HG03442 (cell line): ENCODE data around the gene ZDHHC11B.
"Not testable (repeated sequence)": the region's sequence is repeated elsewhere in the genome, so short reads cannot be mapped to it uniquely, and the experiment has no call there.

ENCODE experiments used
- ATAC-seq: cut with Tn5 transposase; IDR thresholded peaks from one replicate; pipeline ENCODE4 v1.9.1; 2021; ENCODE audit warnings: mild to moderate bottlenecking, moderate library complexity; ENCODE audit not compliant: unreplicated experiment

The ZDHHC11B gene

DNA sequence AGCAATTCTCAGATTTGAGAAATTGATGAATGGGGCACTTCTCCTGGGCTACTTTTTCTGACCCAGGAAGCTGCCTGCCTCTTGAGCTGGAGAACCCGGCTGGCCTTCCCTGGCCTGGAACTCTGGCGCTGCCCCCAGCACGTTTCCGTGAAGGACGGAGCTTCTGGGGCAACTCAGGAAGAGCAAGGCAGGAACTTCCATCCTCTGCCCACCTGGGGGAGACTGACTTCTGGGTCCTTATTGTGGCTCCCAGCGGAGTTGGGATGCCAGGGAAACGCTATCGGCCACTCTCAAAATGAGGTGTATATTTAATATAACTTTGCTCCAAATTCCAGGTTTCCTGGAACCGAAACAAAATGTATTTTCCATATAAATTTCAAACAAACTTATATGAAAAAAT lies 57.4 kb downstream of the ZDHHC11B start:
- not testable (repeated sequence) for ATAC-seq

DNA sequence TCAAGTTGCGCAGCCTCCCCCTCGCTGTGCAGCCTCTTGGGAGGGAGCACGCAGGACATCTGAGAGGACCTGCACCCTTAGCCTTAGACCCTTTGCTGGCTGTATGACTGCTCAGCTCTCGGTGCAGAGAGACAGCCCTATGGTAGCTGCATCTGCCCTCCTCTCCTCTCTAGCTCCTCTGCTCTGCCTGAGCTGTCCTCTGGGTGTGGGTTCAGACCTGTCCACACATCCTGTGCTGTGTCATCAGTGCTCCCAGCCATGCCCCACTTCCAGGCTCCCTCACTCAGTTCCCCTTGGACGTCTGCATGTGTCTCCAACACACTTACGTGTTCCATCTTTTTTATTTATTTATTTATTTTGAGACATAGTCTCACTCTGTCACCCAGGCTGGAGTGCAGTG lies 60.7 kb downstream of the ZDHHC11B start:
- not testable (repeated sequence) for ATAC-seq

DNA sequence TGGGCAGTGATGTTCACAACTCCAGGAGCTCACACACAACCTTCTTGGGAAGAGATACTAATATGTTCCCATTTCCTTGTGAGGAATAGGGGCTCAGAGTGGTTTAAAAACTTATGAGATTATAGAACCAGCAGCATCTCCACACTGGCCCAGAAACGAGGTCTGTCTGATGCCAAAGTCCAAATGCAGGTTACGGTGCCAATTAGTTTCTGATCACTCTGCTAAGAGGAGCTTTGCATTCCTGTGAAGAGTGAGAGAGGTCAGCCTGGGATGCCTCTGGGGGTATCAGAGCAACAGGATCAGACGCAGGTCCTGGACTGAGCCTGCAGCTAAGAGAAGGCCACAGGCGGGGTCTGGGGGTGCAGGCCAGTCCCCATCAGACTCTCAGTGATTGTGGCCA lies 61.2 kb downstream of the ZDHHC11B start:
- ATAC-seq: not testable (repeated sequence)

DNA sequence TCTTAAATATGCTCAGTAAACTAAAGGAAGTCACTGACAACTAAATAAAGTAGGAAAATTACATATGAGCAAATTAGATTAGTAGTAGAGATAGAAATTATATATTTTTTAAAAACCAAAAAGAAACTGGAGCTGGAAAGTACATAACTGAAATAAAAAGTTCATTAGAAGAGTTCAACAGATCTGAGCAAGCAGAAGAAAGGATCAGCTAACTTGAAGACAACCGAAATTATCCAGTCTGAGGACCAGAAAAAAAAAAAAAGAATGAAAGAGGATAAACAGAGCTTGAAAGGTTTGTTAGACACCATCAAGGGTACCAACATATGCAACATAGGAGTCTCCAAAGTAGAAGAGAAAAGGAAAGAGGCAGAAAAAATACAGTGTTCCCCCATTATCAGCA lies 65.2 kb downstream of the ZDHHC11B start:
- ATAC-seq: not testable (repeated sequence)

DNA sequence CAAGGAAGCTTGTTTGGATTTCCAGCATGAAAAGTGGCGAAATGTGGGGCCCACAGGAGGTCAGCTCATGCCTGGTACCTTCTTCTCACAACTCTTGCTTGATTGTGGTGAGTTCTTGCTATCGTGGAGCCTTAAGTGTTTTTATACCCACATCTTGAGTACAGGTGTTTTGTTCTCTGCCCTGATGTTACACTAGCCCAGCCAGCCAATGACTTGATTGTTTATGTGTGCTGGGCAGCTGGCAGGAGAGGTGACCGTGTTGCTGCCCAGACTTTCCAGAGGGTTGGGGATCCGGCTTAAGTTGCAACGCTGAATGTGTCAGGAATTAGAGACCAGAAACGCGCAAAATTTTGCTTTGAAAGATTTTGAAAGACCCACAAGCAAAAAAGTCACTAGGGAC lies 67.4 kb downstream of the ZDHHC11B start:
- ATAC-seq: no peak

DNA sequence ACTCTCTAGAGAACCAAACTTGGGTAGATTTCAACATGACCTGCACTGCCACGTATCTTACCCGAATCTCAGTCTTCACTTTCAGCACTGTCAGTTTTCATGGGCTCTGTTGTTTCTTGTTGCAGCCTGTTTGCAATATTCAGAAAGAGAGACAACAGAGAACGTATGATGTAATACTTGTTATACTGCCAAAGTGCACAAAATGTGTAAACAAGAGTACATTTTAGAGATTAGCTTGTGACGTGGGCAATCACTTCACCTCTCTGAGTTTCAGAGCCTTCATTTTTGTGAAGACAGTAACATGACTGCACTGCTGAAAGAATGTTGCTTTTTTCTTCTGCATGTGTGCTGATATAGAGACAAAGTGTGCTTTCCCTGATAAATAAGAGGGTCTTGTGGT lies 67.8 kb downstream of the ZDHHC11B start:
- not testable (repeated sequence) for ATAC-seq

DNA sequence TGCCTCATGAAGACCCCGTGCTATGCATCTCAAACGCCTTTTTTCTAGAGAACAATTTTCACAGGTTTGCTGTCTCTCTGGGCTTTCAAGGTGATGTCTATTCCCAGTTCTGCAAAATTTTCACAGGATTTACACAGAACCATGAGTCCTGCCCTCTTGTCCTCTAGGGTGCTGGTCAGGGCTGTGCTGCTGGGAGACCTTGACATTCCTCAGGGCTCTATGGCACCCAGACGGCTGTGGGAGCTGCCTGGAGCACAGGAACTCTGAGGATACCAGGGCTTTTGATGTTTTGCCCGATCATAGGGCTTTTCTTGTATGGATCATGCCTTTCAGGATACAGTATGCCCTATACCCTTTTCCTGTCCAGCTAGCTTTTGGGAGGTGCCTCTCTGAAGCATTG lies 68.9 kb downstream of the ZDHHC11B start:
- not testable (repeated sequence) for ATAC-seq

DNA sequence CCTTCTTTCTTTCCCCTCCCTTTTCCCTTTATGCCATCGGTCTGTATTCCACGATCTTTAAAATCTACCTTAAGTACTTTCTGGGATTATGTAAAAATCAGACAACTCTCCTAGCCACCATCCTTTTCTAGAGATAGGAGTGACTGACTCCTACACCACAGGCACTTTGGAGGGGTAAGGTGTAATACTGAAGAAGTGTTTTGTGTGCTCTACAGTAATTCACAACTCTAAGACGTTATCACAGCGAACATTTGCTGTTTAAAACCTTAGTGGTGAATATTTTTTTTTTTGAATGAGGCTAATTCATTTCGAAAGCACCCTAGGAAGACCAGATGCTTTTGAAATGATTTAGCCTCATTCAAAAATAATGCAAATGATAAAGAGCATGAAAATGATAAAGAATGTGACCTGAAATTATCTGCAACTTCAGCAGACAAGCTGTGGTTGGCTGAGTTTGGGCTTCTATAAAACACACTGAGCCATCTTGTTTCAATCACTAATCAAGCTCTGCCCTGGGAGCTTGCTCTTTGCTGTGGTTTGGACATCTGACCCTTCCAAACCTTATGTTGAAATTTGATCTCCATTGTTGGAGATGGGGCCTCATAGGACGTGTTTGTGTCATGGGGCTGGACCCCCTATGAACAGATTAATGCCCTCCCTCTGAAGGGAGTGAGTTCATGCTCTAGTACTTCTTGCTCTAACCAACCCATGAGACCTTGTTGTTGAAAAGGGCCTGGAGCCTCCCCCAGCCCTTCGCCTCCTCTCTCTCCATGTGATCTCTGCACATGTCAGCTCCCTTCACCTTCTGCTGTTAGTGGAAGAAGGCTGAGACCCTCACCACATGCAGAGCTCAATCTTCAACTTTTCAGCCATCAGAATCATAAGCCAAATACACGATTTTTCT lies 70.1 kb downstream of the ZDHHC11B start:
- not testable (repeated sequence) for ATAC-seq

DNA sequence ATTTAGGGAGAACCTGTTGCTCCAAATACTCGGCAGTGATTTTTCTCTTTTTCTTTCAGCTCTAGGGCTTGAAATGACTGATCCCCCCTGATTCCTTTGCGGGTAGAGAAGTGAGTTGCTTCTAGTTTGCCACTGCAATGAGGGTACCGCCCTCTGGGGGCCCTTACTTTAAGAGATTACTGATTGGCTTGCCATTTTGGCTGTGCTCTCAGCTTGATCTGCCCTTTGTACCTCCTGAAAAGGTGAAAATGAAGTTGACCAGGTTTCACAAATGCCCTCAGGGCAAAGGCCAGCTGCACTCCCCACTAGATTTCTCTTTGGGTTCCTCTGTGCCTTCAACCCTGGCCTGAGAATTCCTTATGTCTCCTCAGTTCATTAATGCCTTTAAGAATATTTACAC lies 70.8 kb downstream of the ZDHHC11B start:
- not testable (repeated sequence) for ATAC-seq

DNA sequence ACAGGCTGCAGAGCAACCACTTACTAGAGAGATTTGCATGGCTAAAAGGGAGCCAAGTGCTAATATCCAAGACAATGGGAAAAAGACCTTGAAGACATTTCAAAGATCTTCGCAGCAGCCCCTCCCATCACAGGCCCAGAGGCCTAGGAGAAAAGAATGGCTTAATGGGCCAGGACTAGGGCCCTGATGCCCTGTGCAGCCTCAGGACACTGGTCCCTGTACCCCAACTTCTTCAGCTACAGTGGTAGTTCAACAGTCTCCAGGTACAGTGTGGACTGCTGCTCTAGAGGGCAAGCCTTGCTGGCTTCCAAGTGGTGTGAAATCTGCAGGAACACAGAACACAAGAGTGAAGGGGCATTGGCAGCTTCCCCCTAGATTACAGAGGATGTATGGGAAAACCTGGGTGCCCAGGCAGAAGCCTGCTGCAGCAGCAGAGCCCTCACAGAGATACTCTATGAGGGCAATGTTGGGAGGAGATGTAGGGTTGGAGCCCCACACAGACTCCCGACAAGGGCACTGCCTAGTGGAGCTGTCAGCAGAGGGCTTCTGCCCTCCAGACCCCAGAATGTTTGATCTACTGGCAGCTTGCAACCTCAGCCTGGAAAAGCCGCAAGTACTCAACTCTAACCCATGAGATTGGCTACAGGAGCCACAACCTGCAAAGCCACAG lies 75.5 kb downstream of the ZDHHC11B start:
- not testable (repeated sequence) for ATAC-seq

DNA sequence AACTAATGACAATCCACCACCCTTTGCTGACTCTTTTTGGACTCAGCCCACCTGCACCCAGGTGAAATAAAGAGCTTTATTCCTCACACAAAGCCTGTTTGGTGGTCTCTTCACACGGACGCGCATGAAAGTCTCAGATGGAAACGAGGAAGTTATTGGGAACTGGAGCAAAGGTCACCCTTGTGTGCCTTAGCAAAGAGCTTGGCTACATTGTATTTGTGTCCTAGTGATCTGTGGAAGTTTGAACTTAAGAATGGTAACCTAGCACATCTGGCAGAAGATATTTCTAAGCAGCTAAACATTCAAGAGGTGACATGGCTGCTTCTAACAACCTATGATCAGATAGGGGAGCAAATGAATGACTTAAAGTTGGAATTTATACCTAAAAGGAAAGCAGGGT lies 76.2 kb downstream of the ZDHHC11B start:
- ATAC-seq: not testable (repeated sequence)

DNA sequence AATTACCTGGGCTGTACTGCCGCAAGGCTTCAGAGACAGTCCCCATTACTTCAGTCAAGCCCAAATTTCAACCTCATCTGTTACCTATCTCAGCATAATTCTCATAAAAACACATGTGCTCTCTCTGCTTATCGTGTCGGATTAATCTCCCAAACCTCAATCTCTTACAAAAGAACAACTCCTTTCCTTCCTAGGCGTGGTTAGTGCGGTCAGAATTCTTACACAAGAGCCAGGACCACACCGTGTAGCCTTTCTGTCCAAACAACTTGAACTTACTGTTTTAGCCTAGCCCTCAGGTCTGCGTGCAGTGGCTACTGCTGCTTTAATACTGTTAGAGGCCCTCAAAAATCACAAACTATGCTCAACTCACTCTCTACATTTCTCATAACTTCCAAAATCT lies 78.4 kb downstream of the ZDHHC11B start:
- not testable (repeated sequence) for ATAC-seq

DNA sequence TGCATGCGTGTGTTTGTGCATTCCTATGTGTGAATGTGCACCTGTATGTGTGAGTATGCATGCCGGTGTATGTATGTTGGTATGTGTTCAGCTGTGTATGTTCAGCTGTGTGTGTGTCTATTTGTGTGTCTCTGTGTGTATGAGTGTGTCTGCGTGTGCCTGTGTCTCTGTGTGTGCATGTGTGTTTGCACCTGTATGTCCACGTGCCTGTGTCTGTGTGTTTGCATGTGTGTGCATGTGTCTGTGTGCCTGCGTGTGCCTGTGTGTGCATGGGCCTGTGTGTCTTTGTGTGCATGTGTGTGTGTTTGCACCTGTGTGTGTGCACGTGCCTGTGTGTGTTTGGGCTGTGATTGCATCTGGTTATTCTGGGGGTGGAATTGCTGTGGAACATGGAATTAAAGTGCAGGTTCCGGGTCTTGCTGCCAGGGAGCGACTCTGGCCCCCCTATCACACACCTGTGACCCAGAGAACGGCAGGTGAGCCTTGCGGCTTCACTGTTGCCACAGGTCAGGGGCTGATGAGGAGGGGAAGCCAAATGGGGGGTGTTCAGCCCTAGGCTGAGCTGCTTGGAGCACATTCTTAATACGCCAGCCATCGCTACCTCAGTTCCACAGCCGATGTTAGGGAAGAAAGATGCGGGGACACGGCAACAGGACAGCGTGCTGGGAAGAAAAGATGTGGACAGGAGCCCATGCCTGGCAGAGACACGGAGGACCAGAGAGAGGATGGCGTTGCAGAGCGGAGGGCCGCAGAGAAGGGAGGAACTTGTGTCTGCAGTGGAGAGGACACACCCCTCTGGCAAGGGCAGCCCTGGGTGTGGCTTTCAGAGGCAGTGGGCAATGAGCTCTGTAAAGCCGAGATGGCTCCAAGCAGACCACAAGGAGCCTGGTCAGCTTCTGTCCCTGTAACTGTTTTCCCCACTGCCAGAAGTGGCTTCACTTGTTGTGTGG lies 87.5 kb downstream of the ZDHHC11B start:
- ATAC-seq: not testable (repeated sequence)

DNA sequence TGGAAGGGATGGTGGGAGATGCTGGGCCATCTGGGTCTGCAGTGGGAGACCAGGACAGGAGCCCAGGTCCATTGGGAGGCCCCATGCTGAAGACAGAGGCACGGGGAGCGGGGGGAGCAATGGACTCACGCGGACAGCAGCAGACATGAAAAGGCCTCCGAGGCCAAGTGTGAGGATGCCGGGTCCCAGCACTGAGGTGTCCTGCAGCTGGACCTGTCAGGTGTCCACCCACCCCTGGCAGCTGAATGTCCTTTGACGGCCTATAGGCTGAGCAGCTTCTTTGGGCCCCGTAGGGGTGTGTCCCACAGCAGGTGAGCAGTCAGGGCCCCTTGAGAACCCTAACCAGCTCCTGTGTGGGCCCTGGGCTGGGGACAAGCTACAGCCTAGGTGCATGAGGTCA lies 88.3 kb downstream of the ZDHHC11B start:
- ATAC-seq: not testable (repeated sequence)

DNA sequence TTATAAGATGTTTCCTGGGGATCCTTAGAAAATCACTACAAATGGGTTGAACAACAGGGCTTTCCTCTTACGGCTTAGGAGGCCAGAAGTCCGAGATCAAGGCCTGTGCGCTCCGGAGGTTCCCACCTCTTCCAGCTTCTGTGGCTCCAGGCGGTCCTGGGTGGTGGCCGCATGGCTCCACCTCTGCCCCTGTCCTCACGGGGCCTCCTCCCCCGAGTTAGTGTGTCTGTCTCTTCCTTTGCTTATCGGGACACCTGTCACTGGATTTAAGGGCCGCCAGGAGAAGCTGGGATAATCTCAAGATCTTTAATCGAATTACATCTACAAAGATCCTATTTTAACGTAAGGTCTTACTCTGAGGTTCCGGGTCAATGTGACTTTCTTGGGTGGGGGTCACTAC lies 89.1 kb downstream of the ZDHHC11B start:
- ATAC-seq: not testable (repeated sequence)

DNA sequence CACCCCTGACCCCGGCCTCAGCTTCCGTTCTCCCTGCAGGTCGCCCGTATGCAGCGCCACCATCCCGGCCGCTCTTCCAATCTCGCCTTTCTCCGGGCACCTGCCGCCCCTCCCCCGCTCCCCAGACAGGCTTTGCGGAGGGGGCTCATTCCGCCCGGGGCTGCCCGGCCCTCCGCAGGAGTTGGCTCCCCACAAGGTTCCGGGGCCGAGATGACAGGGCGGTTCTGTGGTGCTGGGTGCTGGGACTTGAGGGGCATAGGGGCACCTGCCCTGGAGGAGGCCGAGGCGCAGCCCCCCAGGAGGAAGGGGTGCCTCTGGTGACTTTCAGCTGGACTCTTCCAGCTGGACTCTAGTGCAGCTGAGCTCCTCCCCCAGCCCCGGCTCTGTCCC lies 90.5 kb downstream of the ZDHHC11B start:
- not testable (repeated sequence) for ATAC-seq

DNA sequence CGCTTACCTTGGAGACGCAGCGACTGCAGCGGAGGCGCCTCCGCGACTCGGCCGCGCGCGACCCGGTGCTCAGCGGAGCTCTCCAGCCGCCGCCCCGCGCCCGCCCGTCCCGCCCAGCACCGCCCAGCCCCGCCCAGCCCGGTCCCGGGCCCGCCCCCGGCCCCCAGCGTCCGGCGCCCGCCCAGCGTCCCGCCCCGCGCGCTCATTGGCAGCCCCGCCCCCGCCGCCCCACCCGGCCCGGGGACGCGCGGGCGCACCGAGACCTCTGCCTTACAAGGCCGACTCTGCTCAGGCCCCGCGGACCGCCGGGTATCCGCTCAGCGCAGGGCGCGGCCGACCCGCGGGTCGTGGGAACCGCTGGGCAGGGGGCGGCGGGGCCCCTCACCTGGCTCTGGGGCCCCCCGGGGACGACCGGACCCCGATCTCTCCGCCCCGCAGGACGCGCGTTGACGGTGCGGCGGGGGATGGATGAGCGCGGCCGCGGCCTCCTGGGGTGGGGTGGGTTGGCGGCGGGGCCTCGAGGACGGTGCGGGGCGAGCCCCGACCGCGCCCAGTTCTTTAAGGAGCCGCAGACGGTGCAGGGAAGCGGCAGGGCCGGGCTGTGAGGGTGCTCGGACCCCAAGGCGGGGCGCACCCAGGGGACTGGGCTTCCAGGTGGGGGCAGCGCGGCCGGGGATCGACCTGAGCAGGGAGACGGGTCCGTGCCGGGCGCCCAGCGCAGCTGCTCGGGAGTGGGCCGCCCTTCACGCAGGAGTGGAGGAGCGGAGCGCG lies 91.1 kb downstream of the ZDHHC11B start, which contains the start of gene TPPP:
TSS of gene TPPP (minus strand) at position 82 of the 771 bp plus-strand sequence. CDS start 15,292 bp downstream, outside the sequence.
- peak; percentile 68 for ATAC-seq

DNA sequence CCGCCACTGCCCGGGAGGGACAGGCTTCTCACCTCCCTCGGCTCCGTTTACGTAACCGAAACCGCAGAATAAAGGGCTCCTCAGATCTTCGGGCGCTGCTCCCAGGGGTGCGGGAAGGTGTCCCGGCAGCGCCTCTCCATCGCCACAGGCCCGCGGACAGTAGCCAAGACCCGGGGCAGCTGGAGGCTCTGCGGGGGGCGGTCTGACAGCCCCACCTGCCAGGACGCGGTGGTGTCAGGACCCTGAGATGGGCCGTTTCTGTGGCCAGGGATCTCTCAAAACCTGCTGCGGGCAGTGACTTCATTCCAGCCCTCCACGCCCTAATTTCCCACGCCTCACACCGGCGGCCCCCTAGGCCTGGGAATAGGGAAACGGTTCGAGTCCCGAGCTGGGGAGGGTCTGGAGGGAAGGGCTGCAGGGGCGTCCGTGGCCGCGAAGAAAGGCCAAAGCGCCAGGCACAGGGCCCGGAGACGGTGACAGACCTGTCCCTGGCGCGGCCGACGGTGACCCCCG lies 91.9 kb downstream of the ZDHHC11B start:
- ATAC-seq: peak; percentile 11

DNA sequence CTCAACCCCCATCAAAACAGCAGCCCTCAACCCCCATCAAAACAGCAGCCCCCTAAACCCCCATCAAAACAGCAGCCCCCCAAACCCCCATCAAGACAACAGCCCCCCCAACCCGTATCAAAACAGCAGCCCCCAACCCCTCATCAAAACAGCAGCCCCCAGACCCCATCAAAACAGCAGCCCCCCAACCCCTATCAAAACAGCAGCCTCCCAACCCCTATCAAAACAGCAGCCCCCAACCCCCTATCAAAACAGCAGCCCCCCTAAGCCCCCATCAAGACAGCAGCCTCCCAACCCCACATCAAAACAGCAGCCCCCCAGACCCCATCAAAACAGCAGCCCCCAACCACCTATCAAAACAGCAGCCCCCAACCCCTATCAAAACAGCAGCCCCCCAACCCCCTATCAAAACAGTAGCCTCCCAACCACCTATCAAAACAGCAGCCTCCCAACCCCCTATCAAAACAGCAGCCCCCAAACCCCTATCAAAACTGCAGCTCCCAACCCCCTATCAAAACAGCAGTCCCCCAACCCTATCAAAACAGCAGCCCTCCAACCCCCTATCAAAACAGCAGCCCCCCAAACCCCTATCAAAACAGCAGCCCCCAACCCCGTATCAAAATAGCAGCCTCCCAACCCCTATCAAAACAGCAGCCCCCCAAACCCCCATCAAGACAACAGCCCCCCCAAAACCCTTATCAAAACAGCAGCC lies 92.6 kb downstream of the ZDHHC11B start:
- no peak for ATAC-seq
